GM18951 (cell line): ENCODE results near the gene IRS1.

Experiments used
- POLR2A ChIP-seq: IDR thresholded peaks from 4 replicates; pipeline ENCODE4 v1.6.1; 2011; ENCODE audit warnings: mild to moderate bottlenecking; ENCODE audit not compliant: insufficient read length, insufficient read depth; ENCODE audit errors: extremely low read depth
- in situ Hi-C: fragments of 300-500 bp; cut with MboI; formaldehyde crosslinking; loops from one replicate; pipeline ENCODE4 v1.12.0; 2022; ENCODE audit warnings: low sequenced_read_pairs, mixed read lengths, inconsistent platforms; ENCODE audit not compliant: unreplicated experiment

Gene IRS1

GRCh38 chr2:226791487-226792081 lies 8.0 kb downstream of the IRS1 start:
- peak; percentile 69 for TF ChIP-seq POLR2A
- in situ Hi-C loops = no loop called here

DNA sequence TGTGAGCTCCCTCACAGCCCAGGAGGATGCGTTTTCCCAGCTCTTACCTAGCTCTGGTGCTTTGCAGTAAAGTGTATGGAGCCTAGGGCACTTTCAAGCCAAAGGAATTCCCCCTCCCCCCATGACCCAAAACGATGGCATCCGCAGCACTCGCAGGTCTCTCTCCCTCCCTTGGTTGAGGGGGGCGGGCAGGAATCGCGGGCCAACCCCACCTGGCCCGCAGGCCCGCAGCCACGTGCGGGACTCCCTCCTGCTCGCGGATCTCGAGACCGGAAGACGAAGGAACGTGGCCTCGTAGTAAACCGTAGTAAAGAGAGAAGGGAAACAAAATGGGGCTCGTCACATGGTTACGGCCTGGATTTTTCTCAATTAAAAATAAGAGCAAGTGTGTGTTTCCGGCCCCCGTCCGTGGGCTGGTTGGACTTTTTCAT lies 8.5 kb downstream of the IRS1 start:
- no peak for TF ChIP-seq POLR2A
- in situ Hi-C loops = no loop called here

- no peak for TF ChIP-seq POLR2A
- in situ Hi-C loops = no loop called here
Observed at GRCh38 chr2:226790431-226790830, 9.2 kb downstream of the IRS1 start.

- TF ChIP-seq POLR2A = no peak
- in situ Hi-C loops = no loop called here
Observed at GRCh38 chr2:226790011-226790410, 9.6 kb downstream of the IRS1 start.

- in situ Hi-C loops = no loop called here
- no peak for TF ChIP-seq POLR2A
Observed at GRCh38 chr2:226788881-226789490, 10.6 kb downstream of the IRS1 start.

- TF ChIP-seq POLR2A = no peak
- in situ Hi-C loops = no loop called here
Observed at GRCh38 chr2:226788064-226788463, 11.6 kb downstream of the IRS1 start.

- in situ Hi-C loops = no loop called here
- TF ChIP-seq POLR2A = no peak
Observed at GRCh38 chr2:226783885-226784284, 15.7 kb downstream of the IRS1 start.

- in situ Hi-C loops = no loop called here
- no peak for TF ChIP-seq POLR2A
Observed at GRCh38 chr2:226782092-226782713, 17.4 kb downstream of the IRS1 start.

- no peak for TF ChIP-seq POLR2A
- in situ Hi-C loops = no loop called here
Observed at GRCh38 chr2:226780431-226780830, 19.2 kb downstream of the IRS1 start.

DNA sequence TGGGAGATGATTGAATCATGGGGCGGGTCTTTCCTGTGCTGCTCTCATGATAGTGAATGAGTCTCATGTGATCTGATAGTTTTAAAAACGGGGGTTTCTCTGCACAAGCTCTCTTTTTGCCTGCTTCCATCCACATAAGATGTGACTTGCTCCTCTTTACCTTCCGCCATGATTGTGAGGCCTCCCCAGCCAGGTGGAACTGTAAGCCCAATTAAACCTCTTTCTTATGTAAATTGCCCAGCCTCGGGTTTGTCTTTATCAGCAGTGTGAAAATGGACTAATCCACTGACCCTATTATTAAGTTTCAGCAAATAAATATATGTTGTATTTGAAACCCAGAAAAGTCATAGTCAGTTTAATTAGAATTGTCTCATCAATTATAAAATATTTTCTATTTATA lies 22.0 kb downstream of the IRS1 start:
- in situ Hi-C loops = no loop called here
- no peak for TF ChIP-seq POLR2A

- TF ChIP-seq POLR2A = no peak
- in situ Hi-C loops = no loop called here
Observed at GRCh38 chr2:226776104-226776503, 23.5 kb downstream of the IRS1 start.

DNA sequence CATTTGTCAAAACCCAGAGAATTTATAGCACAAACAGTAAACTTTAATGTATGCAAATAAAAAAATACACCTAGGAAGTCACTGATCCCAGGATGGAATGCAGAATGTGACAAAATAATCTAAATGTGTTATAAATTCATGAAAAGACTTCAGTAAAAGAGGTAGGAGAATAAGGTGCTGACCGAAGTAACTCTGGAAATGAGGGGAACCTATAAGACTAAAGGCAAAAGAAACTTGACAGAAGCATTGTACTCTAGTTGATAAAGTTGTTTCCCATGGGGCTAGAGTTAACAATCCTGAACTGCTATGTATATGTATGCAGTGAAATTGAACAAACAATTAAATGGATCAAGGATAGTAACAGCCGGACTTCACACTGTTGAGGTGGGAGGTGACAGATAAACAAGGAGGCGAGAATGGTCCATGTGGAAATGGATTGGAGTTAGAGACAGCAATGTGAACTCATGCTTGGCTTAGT lies 24.5 kb downstream of the IRS1 start:
- TF ChIP-seq POLR2A = no peak
- in situ Hi-C loops = no loop called here

DNA sequence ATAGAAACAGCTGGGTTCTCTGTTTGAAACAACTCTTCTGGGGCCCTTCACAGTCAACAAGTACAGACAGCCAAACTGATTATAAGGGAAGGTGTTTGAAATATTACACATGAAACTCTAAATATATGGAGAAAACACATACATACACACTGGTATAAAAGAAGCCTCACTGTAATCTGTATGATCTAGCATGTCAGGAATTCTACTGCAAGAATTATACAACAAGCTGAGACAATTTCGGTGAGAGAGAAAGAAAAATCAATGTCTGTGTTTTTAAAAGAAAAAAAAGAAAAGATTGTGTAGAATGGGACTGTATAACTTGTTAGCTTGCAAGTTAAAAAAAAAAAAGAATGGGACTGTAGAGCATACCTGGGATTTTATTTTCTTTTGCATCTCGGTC lies 26.3 kb downstream of the IRS1 start:
- no peak for TF ChIP-seq POLR2A
- in situ Hi-C loops = no loop called here
